ENCODE data around the gene PCDHA1. TPM values are rescaled to one million over a fixed set of nuclear protein-coding genes. Genes with fewer than 3 reads are reported as not detected.
A peak's percentile ranks its signal among the peaks of the same experiment; 100 is the strongest.

The PCDHA1 gene
- total and polyA plus RNA-seq, 2 of the 13 experiments (the other 11 are each of a cell fraction or from before 2014, with no cell fraction given), result not detected

GRCh38 chr5:140840978-140841962 lies 55.3 kb downstream of the PCDHA1 start, which contains the start of gene PCDHA8 (continued):
- peak; percentile 48 for TF ChIP-seq XRCC5 (optimal IDR thresholded peaks at IDR 0.05; ENCODE audit: low read length)
- TF ChIP-seq CEBPG (CRISPR knock-in tag; IDR thresholded peaks at IDR 0.05), result 0 out of 2 replicates have a peak, but pooled peaks have one; percentile 20

- intact Hi-C loops (cut with micrococcal nuclease; ENCODE audit: unreplicated experiment), result no loop called here
- no peak overlapping the region for H3K27ac ChIP-seq (ENCODE audit: extremely low read length, insufficient read depth, low read length)
- ChIA-PET POLR2A (no interaction called here), CTCF (ENCODE audit: low intra/inter-chr PET ratio, low total read pairs) (no interaction called here)
- no peak overlapping the region for H3K4me2 ChIP-seq (ENCODE audit: low read depth, low read length)
- no peaks in the 10 kb centered on the region for H3K36me3 ChIP-seq (replicated peaks in 1 of 2; ENCODE audit: control insufficient read depth in 1 of 2, insufficient read depth in 2 of 2, low read length in 2 of 2)
- DNase-seq (ENCODE audit: low spot score) (no peak), FAIRE-seq (no peak), ATAC-seq (no peak)
- BruUV-seq (replicated peaks), result no TSS peak
- H3K9me3 ChIP-seq (ENCODE audit: low read length), result no peaks in the 10 kb centered on the region
- no peaks in the 10 kb centered on the region for H3K4me1 ChIP-seq (ENCODE audit: insufficient read depth, low read length)
- in situ Hi-C loops (cut with HindIII; ENCODE audit: extremely low pct_ligation_motif_present, low pct_unique_long_range_greater_than_20kb), result no loop called here
- H3K4me3 ChIP-seq (replicated peaks in 1 of 3; ENCODE audit: insufficient read depth in 1 of 3, low read depth in 2 of 3, low read length in 3 of 3), result no peak overlapping the region
- H3K27me3 ChIP-seq (ENCODE audit: control insufficient read depth in 1 of 2, insufficient read depth in 2 of 2, low read length in 2 of 2), result no peaks in the 10 kb centered on the region
- H3K79me2 ChIP-seq (ENCODE audit: insufficient read depth, low read length), result no peaks in the 10 kb centered on the region
- no peaks in the 10 kb centered on the region for H4K20me1 ChIP-seq (ENCODE audit: insufficient read depth, low read length)
- H3K9ac ChIP-seq (ENCODE audit: insufficient read depth, low read depth, low read length), result no peak overlapping the region
- 80% methylated on average over 62 of the region's 87 CpGs for WGBS (ENCODE audit: low lambda C conversion rate)
- no peak overlapping the region for H2AFZ ChIP-seq (ENCODE audit: low read length)
- TF ChIP-seq KDM6A (CRISPR knock-in tag; IDR thresholded peaks at IDR 0.05; ENCODE audit: low read depth), result no peak
- no peak for TF ChIP-seq NFRKB (IDR thresholded peaks at IDR 0.05)
- no peak for TF ChIP-seq ATF5 (CRISPR knock-in tag; IDR thresholded peaks at IDR 0.05; ENCODE audit: low read depth)
- TF ChIP-seq THAP8 (CRISPR knock-in tag; IDR thresholded peaks at IDR 0.05; ENCODE audit: borderline replicate concordance), result no peak
- TF ChIP-seq UBTF (CRISPR knock-in tag; IDR thresholded peaks at IDR 0.05), result no peak
- no peak for TF ChIP-seq ARID2 (CRISPR knock-in tag; IDR thresholded peaks at IDR 0.05; ENCODE audit: borderline replicate concordance)
- TF ChIP-seq ZSCAN25 (CRISPR knock-in tag; IDR thresholded peaks at IDR 0.05), result no peak
- no peak for TF ChIP-seq ZFP36L1 (CRISPR knock-in tag; IDR thresholded peaks at IDR 0.05)
- TF ChIP-seq ELK4 (CRISPR knock-in tag; IDR thresholded peaks at IDR 0.05; ENCODE audit: borderline replicate concordance), result no peak
- TF ChIP-seq ZNF552 (CRISPR knock-in tag; IDR thresholded peaks at IDR 0.05; ENCODE audit: borderline replicate concordance), result no peak
- TF ChIP-seq ZNF841 (CRISPR knock-in tag; IDR thresholded peaks at IDR 0.05; ENCODE audit: borderline replicate concordance), result no peak
- no peak for TF ChIP-seq ZNF576 (CRISPR knock-in tag; IDR thresholded peaks at IDR 0.05)
Observed at GRCh38 chr5:140842798-140843733, 57.1 kb downstream of the PCDHA1 start.
